ENCODE data around the gene TNFRSF4. TPM values are rescaled to one million over a fixed set of nuclear protein-coding genes. Genes with fewer than 3 reads are reported as not detected.

The TNFRSF4 gene
- total and polyA plus RNA-seq, 8 donors: 2.0 to 4.5 (median 3.1) TPM

GRCh38 chr1:1243266-1243660, 29.3 kb upstream of the TNFRSF4 start:
- Histone ChIP-seq H3K27ac (no peak overlapping the region), H3K4me3 (no peak overlapping the region), H3K9me3 (no peaks in the 10 kb centered on the region), H3K4me1 (peaks cover 0 to 11% of the 10 kb centered on the region in 2 donors), H3K36me3 (no peaks in the 10 kb centered on the region), H3K27me3 (peaks cover 33 to 84% of the 10 kb centered on the region in 2 donors)
- ATAC-seq (no peak), DNase-seq (no peak)
- no peak for TF ChIP-seq CTCF (IDR thresholded peaks at IDR 0.05)
- intact Hi-C loops (cut with DNase I): loop anchor here in 1 of 2 donors (10.0 kb wide), 1 partner anchor 118 kb away; no protein-coding TSS in a partner anchor

GRCh38 chr1:1242461-1243265, 28.7 kb upstream of the TNFRSF4 start:
- ATAC-seq (no peak), DNase-seq (no peak)
- Histone ChIP-seq H3K27ac (no peak overlapping the region), H3K36me3 (no peaks in the 10 kb centered on the region), H3K27me3 (peaks cover 38 to 84% of the 10 kb centered on the region in 2 donors), H3K9me3 (no peaks in the 10 kb centered on the region), H3K4me3 (no peak overlapping the region), H3K4me1 (peaks cover 0 to 11% of the 10 kb centered on the region in 2 donors)
- no peak for TF ChIP-seq CTCF (IDR thresholded peaks at IDR 0.05)
- intact Hi-C loops (cut with DNase I): loop anchor here in 1 of 2 donors (10.0 kb wide), 1 partner anchor 118 kb away; no protein-coding TSS in a partner anchor

GRCh38 chr1:1241588-1242219, 27.8 kb upstream of the TNFRSF4 start:
- intact Hi-C loops (cut with DNase I): loop anchor here in 1 of 2 donors (10.0 kb wide), 1 partner anchor 117 kb away; no protein-coding TSS in a partner anchor
- DNase-seq (no peak), ATAC-seq (no peak)
- no peak overlapping the region for H3K27ac ChIP-seq
- peaks cover 37 to 84% of the 10 kb centered on the region in 2 donors for H3K27me3 ChIP-seq
- peaks cover 0 to 10% of the 10 kb centered on the region in 2 donors for H3K4me1 ChIP-seq
- H3K4me3 ChIP-seq: no peak overlapping the region
- H3K9me3 ChIP-seq: no peaks in the 10 kb centered on the region
- TF ChIP-seq CTCF (IDR thresholded peaks at IDR 0.05): no peak
- no peaks in the 10 kb centered on the region for H3K36me3 ChIP-seq

GRCh38 chr1:1240822-1241587, 27.1 kb upstream of the TNFRSF4 start:
- TF ChIP-seq CTCF (IDR thresholded peaks at IDR 0.05): no peak
- no peak overlapping the region for H3K27ac ChIP-seq
- H3K36me3 ChIP-seq: no peaks in the 10 kb centered on the region
- H3K27me3 ChIP-seq: peaks cover 33 to 83% of the 10 kb centered on the region in 2 donors
- H3K9me3 ChIP-seq: no peaks in the 10 kb centered on the region
- no peak for ATAC-seq
- no peak for DNase-seq
- H3K4me1 ChIP-seq: peaks cover 0 to 3% of the 10 kb centered on the region in 2 donors
- intact Hi-C loops (cut with DNase I): loop anchor here in 1 of 2 donors (10.0 kb wide), 1 partner anchor 116 kb away; no protein-coding TSS in a partner anchor
- no peak overlapping the region for H3K4me3 ChIP-seq

Data from left lung (tissue), 10 donors.